Keratinocyte (primary cell): ENCODE data around the gene CLTB. TPM values are rescaled to one million over a fixed set of nuclear protein-coding genes. Genes with fewer than 3 reads are reported as not detected.

Source experiments
- DNase-seq: peaks from one replicate; pipeline ENCODE4 v3.0.0-alpha.2; 2011; ENCODE audit warnings: low read depth, missing footprints, low spot score
- FAIRE-seq: peaks from 2 replicates; lab custom pipeline; 2011; peaks lifted over from hg19 to GRCh38; lab: Jason Lieb, UNC
- H2AFZ ChIP-seq: 2 replicates; pipeline ENCODE4 v1.6.0; 2012; ENCODE audit warnings: low read length, control low read depth, inconsistent platforms; ENCODE audit not compliant: control insufficient read depth
- H3K27ac ChIP-seq: 2 replicates; pipeline ENCODE4 v1.5.1; 2011; ENCODE audit warnings: low read length; ENCODE audit not compliant: control insufficient read depth, insufficient read depth
- H3K27me3 ChIP-seq: 3 replicates; pipeline ENCODE4 v1.6.0; 2011; ENCODE audit warnings: low read length; ENCODE audit not compliant: control insufficient read depth, insufficient read depth; ENCODE audit errors: extremely low read depth
- H3K36me3 ChIP-seq, 2 experiments: 2 replicates in 1 of 2; 3 replicates in 1 of 2; pipeline ENCODE4 v1.5.1; 2011; ENCODE audit warnings: low read length in 2 of 2, mild to moderate bottlenecking in 1 of 2; ENCODE audit not compliant: control insufficient read depth in 2 of 2, insufficient read depth in 2 of 2; ENCODE audit errors: extremely low read depth in 1 of 2
- H3K4me1 ChIP-seq: 3 replicates; pipeline ENCODE4 v1.5.1; 2011; ENCODE audit warnings: low read length; ENCODE audit not compliant: control insufficient read depth, insufficient read depth; ENCODE audit errors: extremely low read depth
- H3K4me2 ChIP-seq: 3 replicates; pipeline ENCODE4 v1.6.0; 2011; ENCODE audit warnings: low read depth, low read length; ENCODE audit not compliant: control insufficient read depth, insufficient read depth; ENCODE audit errors: extremely low read depth
- H3K4me3 ChIP-seq, 3 experiments: fragments of 200-600 bp in 1 of 3; sonication (generic) in 1 of 3; 2 replicates in 2 of 3; 3 replicates in 1 of 3; pipeline ENCODE4 v1.5.1; 2011 to 2016; ENCODE audit warnings: low read length in 3 of 3, mild to moderate bottlenecking in 3 of 3, control low read depth in 2 of 3, inconsistent platforms in 1 of 3, low read depth in 1 of 3, mixed read lengths in 1 of 3, mixed run types in 1 of 3, moderate library complexity in 1 of 3; ENCODE audit not compliant: control insufficient read depth in 2 of 3, insufficient read depth in 2 of 3; ENCODE audit errors: extremely low read depth in 1 of 3
- H3K79me2 ChIP-seq: 2 replicates; pipeline ENCODE4 v1.6.0; 2012; ENCODE audit warnings: low read length; ENCODE audit not compliant: control insufficient read depth, insufficient read depth
- H3K9ac ChIP-seq: 3 replicates; pipeline ENCODE4 v1.6.0; 2011; ENCODE audit warnings: low read length; ENCODE audit not compliant: control insufficient read depth, insufficient read depth; ENCODE audit errors: extremely low read depth
- H3K9me1 ChIP-seq: 3 replicates; pipeline ENCODE4 v1.6.0; 2011; ENCODE audit warnings: low read length; ENCODE audit not compliant: control insufficient read depth, insufficient read depth; ENCODE audit errors: extremely low read depth
- H3K9me3 ChIP-seq: 2 replicates; pipeline ENCODE4 v1.5.1; 2012; ENCODE audit warnings: low read depth, low read length; ENCODE audit not compliant: control insufficient read depth
- H4K20me1 ChIP-seq: 3 replicates; pipeline ENCODE4 v1.6.0; 2011; ENCODE audit warnings: low read length; ENCODE audit not compliant: control insufficient read depth, insufficient read depth; ENCODE audit errors: extremely low read depth
- CTCF ChIP-seq, 3 experiments: IDR thresholded peaks in 1 of 3; conservative IDR thresholded peaks in 1 of 3; optimal IDR thresholded peaks in 1 of 3; 2 replicates in 2 of 3; 3 replicates in 1 of 3; pipeline versions ENCODE3 to v1.5.1; 2011; ENCODE audit warnings: low read length in 3 of 3, mild to moderate bottlenecking in 3 of 3, moderate library complexity in 2 of 3, control low read depth in 1 of 3, inconsistent platforms in 1 of 3; ENCODE audit not compliant: insufficient read depth in 2 of 3; ENCODE audit errors: extremely low read depth in 1 of 3
- EZH2 ChIP-seq: IDR thresholded peaks from one replicate; pipeline ENCODE4 v1.6.1; 2012; ENCODE audit warnings: inconsistent platforms, mild to moderate bottlenecking, low read length, moderate library complexity
- dilution Hi-C: fragments of 300-500 bp; cut with MboI; formaldehyde crosslinking; loops from one replicate; pipeline ENCODE4 v1.7.0; 2020; ENCODE audit warnings: low sequenced_read_pairs; ENCODE audit not compliant: extremely low pct_ligation_motif_present
- polyA plus RNA-seq, 5 experiments: library from polyadenylated mRNA; depleted of rRNA in 3 of 5; stranded (reverse) in 3 of 5; stranded (forward) in 1 of 5; unstranded in 1 of 5; fragments of >200 nt; gene quantifications; 1 replicate in 1 of 5; 2 replicates in 3 of 5; 3 replicates in 1 of 5; pipeline versions ENCODE4 v1.2.1 to v1.2.3, GENCODE V29; 2011 to 2012; ENCODE audit warnings: missing spikeins in 2 of 5, low read depth in 1 of 5, low replicate concordance in 1 of 5

CLTB gene
- polyA plus RNA-seq, 1 donor (not counting 4 experiments of a cell fraction or from before 2014, with no cell fraction given), result 326 TPM

GRCh38 chr5:176360894-176361436, 55.4 kb downstream of the CLTB start:
- Histone ChIP-seq H2AFZ (peak overlapping the region; percentile 100), H4K20me1 (peaks cover 2% of the 10 kb centered on the region), H3K9me3 (no peaks in the 10 kb centered on the region), H3K9me1 (no peaks in the 10 kb centered on the region), H3K9ac (peak overlapping the region; percentile 96), H3K79me2 (peaks cover 48% of the 10 kb centered on the region), H3K36me3 (peaks cover 8 to 12% of the 10 kb centered on the region in 2 experiments), H3K4me3 (peak overlapping the region; percentile 85 to 99 (median 87)), H3K27ac (peak overlapping the region; percentile 76), H3K27me3 (no peaks in the 10 kb centered on the region), H3K4me1 (peaks cover 11% of the 10 kb centered on the region), H3K4me2 (peak overlapping the region; percentile 98)
- FAIRE-seq, result no peak
- TF ChIP-seq CTCF (optimal IDR thresholded peaks at IDR 0.05 in 1 of 3, IDR thresholded peaks at IDR 0.05 in 1 of 3, conservative IDR thresholded peaks at IDR 0.05 in 1 of 3; ENCODE audit: extremely low read depth in 1 of 3, insufficient read depth in 2 of 3, low read length in 3 of 3) (no peak), EZH2 (no peak)
- dilution Hi-C loops, result no loop called here
- no peak for DNase-seq

GRCh38 chr5:176359658-176360057, 56.7 kb downstream of the CLTB start:
- dilution Hi-C loops, result no loop called here
- H3K9me1 ChIP-seq, result no peaks in the 10 kb centered on the region
- H3K4me1 ChIP-seq, result peaks cover 11% of the 10 kb centered on the region
- H3K9me3 ChIP-seq, result no peaks in the 10 kb centered on the region
- peaks cover 16 to 18% of the 10 kb centered on the region in 2 experiments for H3K36me3 ChIP-seq
- H3K4me2 ChIP-seq, result peak overlapping the region; percentile 11
- no peak overlapping the region for H3K4me3 ChIP-seq
- H3K9ac ChIP-seq, result no peak overlapping the region
- DNase-seq (no peak), FAIRE-seq (no peak)
- H4K20me1 ChIP-seq, result peaks cover 2% of the 10 kb centered on the region
- no peak overlapping the region for H2AFZ ChIP-seq
- H3K27me3 ChIP-seq, result no peaks in the 10 kb centered on the region
- peaks cover 60% of the 10 kb centered on the region for H3K79me2 ChIP-seq
- TF ChIP-seq CTCF (optimal IDR thresholded peaks at IDR 0.05 in 1 of 3, IDR thresholded peaks at IDR 0.05 in 1 of 3, conservative IDR thresholded peaks at IDR 0.05 in 1 of 3; ENCODE audit: extremely low read depth in 1 of 3, insufficient read depth in 2 of 3, low read length in 3 of 3) (no peak), EZH2 (no peak)
- H3K27ac ChIP-seq, result no peak overlapping the region
